Cardiac septum (tissue), 1 donor: ENCODE data around the gene BCORL1. TPM values are rescaled to one million over a fixed set of nuclear protein-coding genes. Genes with fewer than 3 reads are reported as not detected.
A peak's percentile ranks its signal among the peaks of the same experiment; 100 is the strongest.

Experiments used
- DNase-seq: peaks from one replicate; pipeline ENCODE4 v3.0.0-alpha.2; 2020; ENCODE audit warnings: low spot score
- intact Hi-C: fragments of 100-400 bp; cut with DNase I; formaldehyde crosslinking; loops from one replicate; pipeline ENCODE4 v1.14.0; 2022
- total RNA-seq: library from RNA; stranded (reverse); fragmentation: NEBNext Ultra II Directional; extraction: Animal tissue kit (Norgen Biotek cat#: 25700); gene quantifications from one replicate; pipeline ENCODE4 v1.2.1, GENCODE V29; 2021
- donor health status: DM: no; HTN: no; CAD: no.

BCORL1 gene
- total RNA-seq, 1 donor from 2014 or later = 9.8 TPM

- DNase-seq = no peak
- intact Hi-C loops = no loop called here
Measured at GRCh38 chrX:130051176-130051845, 68.9 kb downstream of the BCORL1 start.

GRCh38 chrX:130053236-130053635, 70.8 kb downstream of the BCORL1 start:
- intact Hi-C loops = no loop called here
- DNase-seq = no peak

DNA sequence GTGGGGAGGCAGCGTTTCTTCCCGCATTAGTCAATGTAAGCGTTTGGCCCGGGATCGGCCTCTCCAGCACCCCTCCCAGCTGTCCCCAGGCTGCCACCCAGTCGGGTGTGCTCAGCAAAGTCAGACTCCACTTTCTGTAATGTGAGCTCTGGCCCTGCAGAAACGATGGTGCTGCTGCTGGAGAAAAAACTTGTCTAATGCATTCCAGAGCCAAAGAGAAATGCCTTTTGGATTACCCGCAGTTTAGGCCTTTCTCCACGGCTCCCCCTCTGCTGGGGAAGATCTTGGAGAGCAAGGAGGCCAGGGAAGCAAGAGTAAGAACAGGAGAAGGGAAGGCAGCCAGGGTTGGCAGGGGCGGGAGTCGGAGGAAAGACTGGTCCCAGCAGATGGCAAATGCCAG, 72.7 kb downstream of the BCORL1 start:
- intact Hi-C loops = no loop called here
- no peak for DNase-seq

GRCh38 chrX:130055899-130056298, 73.5 kb downstream of the BCORL1 start:
- intact Hi-C loops = no loop called here
- DNase-seq = no peak

DNA sequence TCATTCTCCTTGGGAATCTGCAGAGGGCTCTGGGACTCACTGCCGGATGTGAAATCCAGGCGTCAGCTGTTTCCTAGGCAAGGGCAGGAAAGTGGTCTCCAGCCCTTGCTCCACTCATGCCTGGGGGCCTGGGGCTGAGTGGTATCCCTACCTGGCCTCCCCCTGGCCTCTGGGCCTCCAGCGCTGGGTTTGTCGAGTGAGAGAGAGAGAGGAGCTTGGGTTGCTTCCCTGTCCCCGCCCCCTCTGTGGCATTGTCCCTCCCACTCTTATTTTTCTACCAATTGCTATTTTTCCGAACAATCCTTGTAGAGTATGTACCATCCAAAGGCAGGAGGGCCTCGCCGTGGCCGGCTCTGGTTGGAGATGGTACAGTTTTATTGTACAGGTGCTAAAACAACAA, 74.8 kb downstream of the BCORL1 start:
- intact Hi-C loops = no loop called here

GRCh38 chrX:130058652-130059051, 76.2 kb downstream of the BCORL1 start:
- intact Hi-C loops = no loop called here
- no peak for DNase-seq

More for the DNA sequence above, 74.8 kb downstream of the BCORL1 start:
- DNase-seq = no peak

GRCh38 chrX:130060122-130061069, 78.0 kb downstream of the BCORL1 start:
- intact Hi-C loops = loop anchor here (2.0 to 5.0 kb wide), 2 partner anchors 134 to 458 kb away; no protein-coding TSS in a partner anchor
- peak; percentile 93 for DNase-seq

- no peak for DNase-seq
- intact Hi-C loops = no loop called here
Measured at GRCh38 chrX:130066975-130067615, 84.7 kb downstream of the BCORL1 start.

DNA sequence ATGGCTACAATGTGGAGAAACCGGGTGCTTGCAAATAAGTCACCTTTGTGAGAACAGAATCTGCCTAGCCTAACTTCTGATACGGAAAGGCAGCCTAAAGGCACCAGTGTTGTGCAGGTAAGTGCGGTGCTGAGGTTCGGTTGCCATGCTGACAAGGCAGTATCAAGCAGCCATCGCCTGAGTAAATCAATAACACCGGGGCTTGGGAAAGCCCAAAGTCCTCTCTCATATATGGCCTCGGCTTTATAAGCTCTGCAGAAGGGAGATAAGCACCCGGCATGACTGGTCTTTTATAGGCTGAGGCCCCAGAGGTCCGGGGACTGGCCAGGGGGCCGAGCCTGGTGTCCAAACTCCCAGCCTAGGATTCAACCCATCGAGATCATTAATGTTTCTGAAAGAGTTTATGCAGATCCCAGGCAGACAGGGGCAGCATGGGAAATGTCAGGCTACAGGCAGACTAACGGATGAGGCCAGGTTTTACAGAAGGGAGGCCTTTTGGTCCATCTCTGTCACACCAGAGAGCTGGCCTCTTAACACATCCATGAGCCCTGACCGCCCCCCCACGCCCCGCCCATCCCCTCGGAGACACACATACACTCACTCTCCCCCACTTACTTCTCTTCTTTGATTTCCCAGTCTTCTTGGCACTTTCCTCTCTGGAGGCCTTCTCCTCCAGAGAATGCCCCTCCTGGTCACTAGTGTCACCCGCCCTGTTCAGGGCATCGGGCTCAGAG, 89.3 kb downstream of the BCORL1 start:
- intact Hi-C loops = no loop called here
- DNase-seq = no peak

DNA sequence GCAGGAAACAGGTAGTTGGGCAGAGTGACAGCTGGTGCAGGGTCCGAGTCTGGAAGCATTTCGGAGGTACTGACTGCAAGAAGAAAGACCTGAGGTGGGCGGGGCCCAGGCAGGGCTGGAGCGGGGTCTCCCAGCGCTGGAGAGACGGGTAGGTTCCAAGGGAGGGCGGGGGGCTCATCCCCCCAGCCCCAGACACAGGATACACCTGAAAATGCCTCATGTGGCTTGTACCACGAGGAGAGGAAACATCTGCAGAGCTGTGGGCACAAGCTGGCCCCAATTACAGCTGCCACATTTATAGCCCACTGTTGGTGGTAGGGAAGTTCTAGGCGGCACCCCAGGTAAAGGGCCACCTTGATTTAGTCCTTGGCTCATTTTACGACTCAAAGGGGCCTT, 89.9 kb downstream of the BCORL1 start:
- intact Hi-C loops = no loop called here
- DNase-seq = no peak

- intact Hi-C loops = no loop called here
- DNase-seq = no peak
Measured at GRCh38 chrX:130075777-130076176, 93.3 kb downstream of the BCORL1 start.

DNA sequence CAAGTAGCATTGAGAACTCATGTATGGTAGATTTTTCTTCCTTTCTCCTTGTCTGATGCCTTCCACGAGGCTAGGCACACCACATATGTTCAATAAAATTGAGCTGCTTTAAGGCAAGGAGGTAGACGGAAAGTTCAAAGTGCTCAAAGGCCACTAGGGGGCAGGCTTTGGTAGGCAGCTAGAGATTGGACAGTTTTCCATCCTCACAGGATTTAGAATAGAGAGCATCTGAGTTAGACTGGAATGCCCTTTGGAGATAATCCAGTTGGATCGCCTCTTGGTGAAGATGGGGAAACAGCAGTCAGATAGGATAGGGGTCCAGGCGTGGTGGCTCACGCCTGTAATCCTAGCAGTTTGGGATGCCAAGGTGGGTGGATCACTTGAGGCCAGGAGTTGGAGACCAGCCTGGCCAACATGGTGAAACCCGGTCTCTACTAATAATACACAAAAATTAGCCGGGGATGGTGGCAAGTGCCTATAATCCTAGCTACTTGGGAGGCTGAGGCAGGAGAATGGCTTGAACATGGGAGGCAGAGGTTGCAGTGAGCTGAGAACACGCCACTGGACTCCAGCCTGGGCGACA, 97.5 kb downstream of the BCORL1 start:
- intact Hi-C loops = loop anchor here (1.0 kb wide), 1 partner anchor 112 kb away; no protein-coding TSS in a partner anchor
- no peak for DNase-seq

GRCh38 chrX:130080791-130081367, 98.4 kb downstream of the BCORL1 start:
- intact Hi-C loops = loop anchor here (1.0 kb wide), 2 partner anchors 40 to 111 kb away; no protein-coding TSS in a partner anchor
- DNase-seq = no peak

DNA sequence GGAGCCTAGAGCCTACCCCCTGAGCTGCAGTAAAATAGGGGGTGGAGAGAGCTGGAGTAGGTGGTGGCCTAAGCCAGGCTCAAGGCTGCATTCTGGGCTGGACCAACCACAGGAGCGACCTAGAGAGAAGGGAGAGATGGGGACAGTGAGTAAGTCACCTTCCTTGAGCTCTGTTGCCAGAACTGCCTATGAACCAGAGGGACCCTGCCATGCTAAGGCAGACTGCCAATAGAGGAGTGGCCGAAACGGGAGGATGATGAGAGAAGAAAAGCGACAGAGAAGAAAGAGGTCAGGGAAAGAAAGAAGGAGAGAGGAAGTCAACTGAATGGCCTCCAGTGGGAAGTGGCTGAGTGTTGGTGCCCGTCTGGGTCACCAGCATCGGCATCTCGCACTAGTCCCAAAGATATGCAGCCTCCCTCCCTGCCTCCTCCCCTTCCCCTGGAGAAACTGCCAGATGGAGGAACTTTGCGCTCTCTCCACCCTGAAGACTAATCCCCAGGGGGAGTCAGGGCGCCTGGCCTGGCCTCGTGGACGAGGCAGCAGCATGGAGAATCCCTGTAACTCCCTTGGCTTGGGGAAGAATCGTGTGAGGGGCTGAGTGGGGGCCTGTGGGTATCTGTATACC, 99.1 kb downstream of the BCORL1 start:
- no peak for DNase-seq
- intact Hi-C loops = loop anchor here (1.0 kb wide), 1 partner anchor 40 kb away; no protein-coding TSS in a partner anchor

DNA sequence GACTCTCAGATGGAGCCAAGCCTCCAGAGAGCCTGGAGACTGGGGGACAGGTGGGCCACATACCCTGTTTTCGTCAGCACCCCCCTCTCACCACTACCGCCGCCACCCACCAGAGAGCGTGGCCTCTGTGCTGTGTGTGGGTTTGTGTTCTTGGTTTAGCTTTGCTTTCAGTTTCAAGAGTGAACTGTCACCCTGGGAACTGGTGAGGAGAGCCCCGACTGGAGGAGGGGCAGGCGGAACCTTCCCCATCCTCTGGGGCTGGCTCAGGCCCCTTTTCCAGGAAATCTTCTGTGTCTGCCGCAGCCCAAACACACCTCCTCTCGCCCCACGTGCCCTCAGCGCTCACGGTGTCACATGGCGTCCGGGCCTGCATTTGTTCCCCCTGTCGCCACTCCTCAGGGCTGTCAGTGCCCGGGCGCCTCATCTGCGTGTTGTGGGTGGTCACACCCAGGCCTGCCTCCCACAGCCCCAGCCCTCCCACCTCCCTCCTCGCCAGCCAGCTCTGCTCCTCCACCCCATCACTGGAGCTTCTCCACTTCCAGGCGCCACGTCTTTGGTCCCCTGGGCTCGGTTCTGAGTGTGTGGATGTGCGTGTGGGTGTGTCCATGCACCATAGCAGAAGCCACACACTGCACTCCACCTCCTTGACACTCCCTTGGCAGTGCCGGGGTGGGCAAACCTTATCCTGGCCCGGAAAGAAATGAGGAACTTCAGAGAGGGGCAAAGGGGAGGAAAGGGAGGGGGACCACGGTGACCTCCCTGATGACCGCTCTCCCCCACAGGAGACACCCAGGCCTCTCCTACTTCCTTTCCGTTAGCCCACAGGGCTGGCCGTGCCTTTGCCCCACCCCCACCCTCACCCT, 100.0 kb downstream of the BCORL1 start:
- DNase-seq = peak; percentile 84
- intact Hi-C loops = no loop called here

DNA sequence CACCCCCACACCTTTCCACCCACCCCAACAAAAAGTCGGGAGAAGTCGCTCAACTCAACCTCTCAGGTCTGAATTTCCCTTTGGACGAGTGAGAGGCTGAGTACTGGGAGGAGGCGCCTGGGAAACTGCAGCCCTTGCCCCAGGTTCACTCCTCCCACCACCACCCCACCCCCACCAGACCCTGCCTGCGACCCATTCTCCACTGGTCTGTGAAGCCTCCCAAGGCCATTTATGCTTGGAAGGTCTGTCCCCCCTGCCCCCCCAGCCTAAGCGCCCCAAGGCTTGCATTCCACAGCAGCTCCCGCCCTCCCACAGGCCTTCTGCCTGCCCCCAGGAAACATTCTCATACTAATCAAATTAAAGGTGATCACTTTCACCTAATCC, 100.7 kb downstream of the BCORL1 start:
- intact Hi-C loops = no loop called here
- DNase-seq = no peak

DNA sequence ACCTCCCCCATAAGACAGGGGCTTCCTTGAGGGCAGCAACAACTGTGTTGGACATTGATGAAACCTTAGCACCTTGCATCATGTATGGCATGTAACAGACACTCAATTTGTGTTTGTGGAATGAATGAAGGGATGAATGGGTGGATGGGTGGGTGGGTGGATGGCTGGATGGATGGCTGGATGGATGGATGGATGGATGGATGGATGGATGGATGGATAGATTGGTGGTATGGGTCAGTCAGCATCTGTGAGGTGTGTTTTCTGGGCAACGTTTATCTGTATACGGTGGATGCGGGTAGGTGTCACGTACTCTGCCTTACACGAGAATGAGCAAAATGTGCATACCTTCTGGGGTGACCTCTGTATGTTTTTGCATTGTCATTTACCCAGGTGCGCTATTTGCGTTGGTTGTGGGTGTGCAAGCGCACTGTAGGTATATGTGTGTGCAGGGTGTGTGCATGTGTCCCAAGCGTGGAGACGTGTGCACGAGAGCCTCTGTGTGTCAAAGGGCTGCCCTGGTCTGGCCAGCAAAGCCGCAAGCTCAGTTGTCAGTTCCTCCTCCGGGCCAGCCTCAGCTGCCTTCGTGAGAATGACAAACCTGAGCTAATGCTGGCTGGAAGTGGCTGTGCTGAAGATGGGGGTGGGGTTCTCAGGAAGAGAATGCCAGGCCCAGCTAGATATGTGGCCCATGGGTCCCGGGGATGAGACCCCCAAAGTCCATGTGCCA, 101.4 kb downstream of the BCORL1 start:
- intact Hi-C loops = no loop called here
- DNase-seq = no peak
